ENCODE measurements around the gene OR8G1.

GRCh38 chr11:124193221-124194010, 47.5 kb upstream of the OR8G1 start:
- no peak for TF ChIP-seq CTCF (IDR thresholded peaks at IDR 0.05)
- no peak for TF ChIP-seq POLR2A (IDR thresholded peaks at IDR 0.05)

Measured in uterus (tissue), 2 donors.